Activated CD8-positive, alpha-beta memory T cell treated with anti-CD3 and anti-CD28 coated beads for 1 hour (primary cell): ENCODE results near the gene CLNS1A.
"Not testable (repeated sequence)": the region's sequence is repeated elsewhere in the genome, so short reads cannot be mapped to it uniquely, and the experiment has no call there.

Source experiments
- DNase-seq, 2 donors: peaks; one replicate each; pipeline ENCODE4 v3.0.0-alpha.2; 2020; ENCODE audit warnings: low read depth in 1 of 2; ENCODE audit errors: extremely low read depth in 1 of 2

CLNS1A gene

DNA sequence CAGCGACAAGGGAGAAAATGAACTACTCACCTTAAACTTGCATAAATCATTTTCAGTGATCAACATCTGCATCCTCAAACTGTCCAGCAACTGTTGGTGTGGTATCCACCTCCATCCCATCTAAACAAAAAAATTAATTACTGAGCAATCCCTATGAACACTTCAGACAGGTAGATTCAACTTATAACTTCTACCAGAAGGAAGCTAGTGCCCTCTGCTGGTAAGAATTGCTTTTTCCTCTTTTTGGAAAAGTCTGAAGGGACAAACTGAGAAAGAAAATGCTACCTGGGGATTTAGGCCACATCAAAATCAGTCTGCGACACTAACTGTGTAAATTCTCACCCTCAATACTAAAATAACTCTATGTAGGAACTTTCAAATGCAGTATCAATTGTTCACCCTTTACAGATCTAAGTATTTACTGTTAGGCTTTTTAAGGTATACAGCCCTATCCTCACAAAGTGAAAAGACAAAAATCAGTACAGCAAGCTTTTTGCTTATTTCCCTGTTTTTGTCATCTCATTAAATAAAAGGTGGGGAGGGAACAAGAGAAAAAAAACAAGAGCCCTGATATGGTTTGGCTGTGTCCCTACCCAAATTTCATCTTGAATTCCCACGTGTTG lies 17.9 kb downstream of the CLNS1A start:
- DNase-seq = no peak

DNA sequence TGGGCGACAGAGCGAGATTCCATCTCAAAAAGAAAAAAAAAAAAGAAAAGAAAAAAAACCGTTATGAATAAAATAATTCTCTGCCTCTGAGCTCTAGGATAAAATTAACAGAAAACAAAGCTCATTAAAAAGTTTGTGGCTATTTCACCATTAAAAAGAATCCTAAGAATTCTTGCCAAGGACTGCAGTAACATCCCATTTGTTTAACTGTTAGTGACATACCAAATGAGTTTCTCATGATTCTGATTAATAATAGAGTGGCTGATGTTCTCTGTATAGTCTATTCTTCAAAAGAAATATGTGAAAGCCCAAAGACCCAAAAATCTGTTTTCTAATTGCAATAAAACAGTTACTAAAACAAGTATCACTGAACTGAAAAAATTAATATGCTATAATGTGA lies 19.7 kb downstream of the CLNS1A start:
- DNase-seq = no peak

DNA sequence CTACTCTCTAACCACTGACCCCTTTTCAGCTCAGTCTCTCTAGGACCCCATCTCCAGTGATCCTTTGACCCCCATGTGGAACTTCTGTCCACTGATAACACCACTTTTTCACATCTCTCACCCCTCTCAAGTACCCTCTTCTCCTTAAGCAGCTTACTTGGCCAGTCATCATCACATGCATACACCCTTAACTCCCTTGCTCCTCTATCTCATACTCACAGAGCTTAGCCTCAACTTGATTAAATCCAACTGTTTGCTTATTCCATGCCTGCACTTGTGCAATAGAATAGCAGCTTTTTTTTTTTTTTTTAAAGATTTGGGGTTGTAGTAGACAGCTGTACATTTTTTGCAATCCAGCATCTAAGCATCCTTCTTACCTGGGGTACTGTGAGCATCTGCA lies 25.7 kb downstream of the CLNS1A start:
- DNase-seq = no peak

DNA sequence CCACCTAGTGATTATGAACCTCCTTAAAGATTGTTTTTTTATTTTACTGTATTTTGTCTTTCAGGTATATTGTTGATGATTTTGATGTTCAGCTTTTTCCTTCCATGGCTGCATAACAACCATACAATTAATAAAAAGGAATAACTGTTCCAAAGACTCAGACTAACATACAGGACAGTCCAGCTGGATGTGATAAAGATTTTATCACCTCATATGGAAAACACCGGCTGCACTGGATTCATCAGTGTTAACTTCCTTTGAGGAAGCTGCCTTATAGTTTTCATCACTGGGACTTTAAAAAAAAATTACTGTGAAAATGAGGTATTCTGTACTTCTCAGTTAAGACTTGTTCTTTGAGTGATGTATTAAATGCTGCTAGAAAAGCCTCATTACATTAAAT lies 28.4 kb downstream of the CLNS1A start:
- no peak for DNase-seq

DNA sequence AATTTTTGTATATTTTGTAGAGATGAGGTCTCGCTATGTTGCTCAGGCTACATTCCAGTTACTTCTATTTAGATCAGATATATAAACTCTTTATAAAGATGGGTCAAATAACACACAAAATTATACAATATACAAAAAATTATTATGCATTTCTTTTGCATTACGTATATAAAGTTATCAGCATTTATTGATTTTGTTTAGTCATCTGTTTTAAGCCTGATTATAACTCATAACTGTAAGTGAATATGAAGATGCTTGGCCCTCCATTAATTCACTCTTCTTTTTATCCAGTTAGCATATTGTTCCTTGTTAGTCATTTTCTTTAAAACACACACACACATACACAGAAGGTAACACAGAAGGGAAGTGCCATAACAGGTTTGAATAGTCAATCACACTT lies 33.3 kb downstream of the CLNS1A start:
- DNase-seq = no peak

DNA sequence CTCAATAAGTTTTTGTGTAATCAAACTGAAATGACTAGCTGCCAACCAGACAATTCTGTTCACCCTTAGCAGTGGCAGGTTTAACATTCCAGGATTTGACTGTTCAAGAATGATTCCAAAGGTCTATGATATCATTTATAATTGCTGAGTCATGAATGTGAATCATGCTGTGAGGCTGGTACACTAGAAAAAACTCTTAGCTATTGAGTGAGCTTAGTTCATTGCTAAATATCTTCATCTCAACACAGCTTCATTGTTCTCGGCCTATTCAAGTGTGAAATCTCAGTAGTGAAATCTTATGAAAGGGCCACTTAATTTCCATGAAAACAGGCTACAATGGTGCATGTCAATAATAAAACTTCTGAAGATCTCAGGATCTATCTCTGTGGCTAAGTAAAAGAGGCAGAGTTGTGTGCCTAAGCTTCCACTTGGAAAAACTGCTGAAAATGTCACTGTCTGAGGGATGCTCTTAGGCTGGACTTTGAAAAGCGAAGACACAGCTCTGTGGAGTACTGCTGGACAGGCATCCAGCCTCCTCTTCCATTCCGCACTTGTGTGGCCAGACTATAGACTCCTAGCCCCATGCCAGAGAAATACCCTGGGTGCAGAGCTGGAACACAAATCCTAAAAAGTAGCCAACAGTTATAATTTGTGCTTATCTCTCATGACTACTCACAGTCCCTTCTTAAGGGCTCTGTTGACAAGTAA lies 35.1 kb downstream of the CLNS1A start:
- no peak for DNase-seq

DNA sequence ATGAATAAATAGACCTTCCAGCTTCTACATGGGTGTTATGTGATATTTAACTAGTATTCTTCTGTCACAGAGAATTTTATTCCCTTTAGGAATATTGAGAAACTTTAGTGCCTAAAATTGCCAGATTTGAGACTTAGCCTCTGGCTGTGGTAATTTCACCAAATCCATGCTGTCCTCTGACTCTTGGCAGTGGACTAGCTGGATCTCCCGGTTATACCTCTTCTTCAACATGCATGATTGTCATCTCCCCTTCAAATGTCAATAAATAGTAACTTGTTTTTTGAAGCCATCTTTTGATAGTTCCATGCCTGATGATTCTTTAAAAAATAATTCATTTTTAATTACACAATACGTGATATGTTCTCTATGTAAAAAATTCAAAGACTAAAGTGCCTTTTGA lies 39.4 kb downstream of the CLNS1A start:
- no peak for DNase-seq

DNA sequence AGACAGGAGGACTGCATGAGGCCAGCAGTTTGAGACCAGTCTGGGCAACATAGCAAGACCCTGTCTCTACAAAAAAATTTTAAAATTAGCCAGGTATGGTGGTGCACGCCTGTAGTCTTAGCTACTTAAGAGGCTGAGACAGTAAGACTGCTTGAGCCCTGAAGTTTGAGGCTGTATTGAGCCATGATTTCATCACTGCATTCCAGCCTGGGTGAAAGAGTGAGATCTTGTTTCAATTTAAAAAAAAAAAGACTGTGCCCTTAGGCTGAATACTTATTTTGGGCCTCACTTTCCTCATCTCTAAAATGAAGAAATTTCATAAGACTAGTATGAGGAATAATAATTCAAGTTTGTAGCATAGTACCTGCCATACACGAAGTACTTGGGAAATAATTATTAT lies 41.0 kb downstream of the CLNS1A start:
- DNase-seq = no peak

DNA sequence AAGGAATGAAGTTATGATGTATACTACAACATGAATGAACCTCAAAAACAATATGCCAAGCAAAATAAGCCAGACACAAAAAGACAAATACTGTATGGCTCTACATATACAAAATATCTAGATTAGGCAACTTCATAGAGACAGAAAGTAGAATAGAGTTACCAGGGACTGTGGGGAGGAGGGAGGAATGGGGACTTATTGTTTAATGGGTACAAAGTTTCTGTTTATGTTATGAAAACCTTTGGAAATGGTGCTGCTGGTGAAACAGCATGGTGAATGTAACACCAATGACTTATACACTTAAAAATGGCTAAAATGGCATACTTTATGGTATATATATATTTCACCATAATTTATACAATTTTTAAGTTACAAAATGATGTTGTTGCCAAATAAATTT lies 43.7 kb downstream of the CLNS1A start:
- no peak for DNase-seq

DNA sequence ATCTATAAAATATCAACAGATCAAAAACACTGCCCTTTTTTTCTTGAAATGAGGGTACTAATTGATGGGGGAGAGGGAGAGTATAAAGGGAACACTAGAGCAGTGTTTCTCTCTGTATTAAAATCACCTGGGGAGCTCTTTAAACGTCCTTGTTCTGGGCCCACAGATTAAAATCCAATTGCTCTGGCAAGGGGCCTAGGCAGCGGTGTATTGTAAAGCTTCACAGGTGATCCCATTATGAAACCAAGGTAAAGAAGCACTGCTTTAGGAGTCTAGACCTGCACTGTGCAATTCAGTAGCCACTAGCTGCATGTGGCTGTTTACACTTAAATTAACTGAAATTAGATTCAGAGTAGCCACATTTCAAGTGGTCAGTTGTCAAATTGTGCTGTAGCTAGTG lies 44.9 kb downstream of the CLNS1A start:
- no peak for DNase-seq

DNA sequence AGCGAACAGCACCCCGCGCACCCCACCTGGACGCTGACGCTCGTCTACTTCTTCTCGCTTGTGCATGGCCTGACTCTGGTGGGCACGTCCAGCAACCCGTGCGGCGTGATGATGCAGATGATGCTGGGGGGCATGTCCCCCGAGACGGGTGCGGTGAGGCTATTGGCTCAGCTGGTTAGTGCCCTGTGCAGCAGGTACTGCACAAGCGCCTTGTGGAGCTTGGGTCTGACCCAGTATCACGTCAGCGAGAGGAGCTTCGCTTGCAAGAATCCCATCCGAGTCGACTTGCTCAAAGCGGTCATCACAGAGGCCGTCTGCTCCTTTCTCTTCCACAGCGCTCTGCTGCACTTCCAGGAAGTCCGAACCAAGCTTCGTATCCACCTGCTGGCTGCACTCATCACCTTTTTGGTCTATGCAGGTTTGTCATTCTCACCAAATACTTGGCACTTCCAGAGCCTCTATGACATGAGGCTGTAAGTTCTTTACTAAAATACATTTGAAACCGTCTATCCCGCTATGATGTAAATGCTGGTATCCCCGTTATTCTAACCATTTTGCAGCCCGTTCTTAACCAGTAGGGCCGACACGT lies 47.3 kb downstream of the CLNS1A start:
- DNase-seq = no peak

DNA sequence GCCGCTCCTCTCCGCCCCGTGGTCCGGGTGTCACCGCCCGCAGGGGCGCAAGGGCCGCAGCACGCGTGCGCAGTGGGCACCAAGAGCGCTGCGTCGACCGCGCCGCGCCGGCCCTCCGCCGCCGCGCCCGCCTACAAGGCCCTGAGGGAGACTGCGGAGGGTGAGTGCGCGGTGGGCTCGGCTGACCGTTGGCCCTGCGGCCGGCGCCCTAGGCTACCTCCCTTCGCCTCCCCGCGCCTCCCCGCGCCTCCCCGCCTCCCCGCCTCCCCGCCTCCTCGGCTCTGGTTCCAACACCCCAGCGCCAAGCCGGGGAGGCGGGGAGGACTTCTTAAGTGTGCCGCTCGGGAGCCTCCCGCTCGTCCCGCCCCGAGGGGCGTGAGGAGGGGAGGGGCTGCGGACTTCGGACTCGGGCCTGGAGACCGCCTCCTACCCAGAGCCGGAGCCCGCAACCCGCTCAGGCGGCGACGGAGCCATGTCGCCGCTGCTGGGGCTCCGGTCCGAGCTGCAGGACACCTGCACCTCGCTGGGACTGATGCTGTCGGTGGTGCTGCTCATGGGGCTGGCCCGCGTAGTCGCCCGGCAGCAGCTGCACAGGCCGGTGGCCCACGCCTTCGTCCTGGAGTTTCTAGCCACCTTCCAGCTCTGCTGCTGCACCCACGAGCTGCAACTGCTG lies 47.9 kb downstream of the CLNS1A start, which contains the start of gene AQP11:
AQP11 (plus strand) TSS at position 433 of the 673 bp plus-strand sequence; CDS start at position 473, 40 bp downstream.
- peak in 1 of 2 donors; percentile 33 for DNase-seq

DNA sequence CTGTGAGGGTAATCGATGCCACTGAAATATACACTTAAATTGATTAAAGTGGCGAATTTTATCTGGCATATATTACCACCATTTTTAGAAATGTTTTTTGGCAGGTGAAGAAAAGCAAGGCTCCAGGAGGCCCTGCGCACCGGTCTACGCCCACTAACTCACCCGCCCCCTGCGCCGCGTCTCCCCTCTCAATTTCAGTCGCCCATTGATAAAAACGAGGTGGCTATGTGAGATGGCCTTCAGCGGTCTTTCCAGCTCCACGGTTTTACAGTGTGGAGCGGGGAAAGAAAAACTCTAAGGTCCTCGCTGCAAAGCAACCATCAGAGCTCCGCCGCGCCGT lies 48.4 kb downstream of the CLNS1A start:
- DNase-seq = no peak

DNA sequence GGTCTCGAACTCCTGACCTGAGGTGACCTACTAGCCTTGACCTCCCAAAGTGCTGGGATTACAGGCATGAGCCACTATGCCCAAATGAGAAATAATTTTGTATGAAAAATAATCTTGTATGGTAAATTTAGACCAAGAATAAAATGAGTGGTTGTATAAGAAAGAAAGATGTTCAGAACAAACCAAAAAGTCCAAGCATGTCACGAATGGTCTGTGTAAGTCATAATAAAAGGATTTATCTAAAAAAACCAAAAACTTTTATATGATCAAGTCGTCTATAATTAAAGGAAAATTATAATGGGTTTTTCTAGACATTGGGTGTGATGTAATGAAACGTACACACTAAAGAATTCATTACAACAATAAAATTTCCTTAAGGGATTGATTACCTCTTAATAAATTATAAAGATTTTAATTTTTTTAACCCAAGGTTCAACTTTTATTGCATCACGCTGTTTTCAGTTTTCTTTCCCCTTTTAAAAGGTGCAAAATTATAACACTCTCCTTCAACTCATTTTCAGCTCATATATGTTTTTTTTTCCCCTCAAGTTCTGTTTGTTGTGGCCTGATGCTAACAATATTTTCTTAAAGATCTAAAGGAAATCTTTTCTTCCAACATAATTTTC lies 56.8 kb downstream of the CLNS1A start:
- no peak for DNase-seq

DNA sequence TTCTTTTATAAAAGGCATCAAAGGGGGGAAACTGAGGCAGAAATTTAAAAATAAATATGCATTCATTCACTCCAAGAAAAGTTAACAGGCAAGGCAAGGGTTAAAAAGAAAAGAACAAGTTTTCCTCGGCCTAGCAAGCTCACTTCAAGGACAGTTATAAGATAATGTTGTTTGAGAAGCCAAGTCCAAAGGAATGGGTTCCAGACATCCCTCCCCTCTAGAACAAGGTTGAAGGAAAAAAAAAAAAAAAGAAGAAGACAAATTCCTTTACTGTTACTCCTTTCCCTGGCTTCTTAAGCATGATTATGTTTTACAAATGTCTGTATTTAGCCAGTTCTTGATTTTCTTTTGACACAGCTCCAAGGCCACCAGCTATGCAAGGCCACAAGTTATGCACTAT lies 62.2 kb downstream of the CLNS1A start:
- not testable (repeated sequence) for DNase-seq

DNA sequence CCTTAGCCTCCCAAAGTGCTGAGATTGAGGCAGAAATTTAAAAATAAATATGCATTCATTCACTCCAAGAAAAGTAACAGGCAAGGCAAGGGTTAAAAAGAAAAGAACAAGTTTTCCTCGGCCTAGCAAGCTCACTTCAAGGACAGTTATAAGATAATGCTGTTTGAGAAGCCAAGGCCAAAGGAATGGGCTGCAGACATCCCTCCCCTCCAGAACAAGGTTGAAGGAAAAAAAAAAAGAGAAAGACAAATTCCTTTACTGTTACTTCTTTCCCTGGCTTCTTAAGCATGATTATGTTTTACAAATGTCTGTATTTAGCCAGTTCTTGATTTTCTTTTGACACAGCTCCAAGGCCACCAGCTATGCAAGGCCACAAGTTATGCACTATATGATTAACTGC lies 66.7 kb downstream of the CLNS1A start:
- not testable (repeated sequence) for DNase-seq

DNA sequence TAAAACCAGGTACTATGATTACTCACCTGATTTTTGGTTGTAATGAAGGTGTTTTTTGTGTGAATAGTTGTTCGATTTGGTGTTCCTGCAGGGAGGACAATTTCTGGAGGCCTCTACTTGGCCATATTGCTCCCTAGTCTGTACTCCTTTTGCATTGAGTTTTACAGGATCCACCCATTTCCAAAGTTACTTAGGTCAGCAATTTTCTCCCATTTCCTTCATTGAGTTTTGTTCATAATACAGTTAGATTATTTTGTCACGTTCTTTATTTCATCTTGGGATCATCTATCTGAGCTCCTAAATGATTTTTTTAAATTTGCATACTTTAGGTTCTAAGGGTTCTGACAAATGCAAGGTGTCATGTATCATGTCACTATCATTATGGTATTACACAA lies 67.9 kb downstream of the CLNS1A start:
- DNase-seq = no peak

DNA sequence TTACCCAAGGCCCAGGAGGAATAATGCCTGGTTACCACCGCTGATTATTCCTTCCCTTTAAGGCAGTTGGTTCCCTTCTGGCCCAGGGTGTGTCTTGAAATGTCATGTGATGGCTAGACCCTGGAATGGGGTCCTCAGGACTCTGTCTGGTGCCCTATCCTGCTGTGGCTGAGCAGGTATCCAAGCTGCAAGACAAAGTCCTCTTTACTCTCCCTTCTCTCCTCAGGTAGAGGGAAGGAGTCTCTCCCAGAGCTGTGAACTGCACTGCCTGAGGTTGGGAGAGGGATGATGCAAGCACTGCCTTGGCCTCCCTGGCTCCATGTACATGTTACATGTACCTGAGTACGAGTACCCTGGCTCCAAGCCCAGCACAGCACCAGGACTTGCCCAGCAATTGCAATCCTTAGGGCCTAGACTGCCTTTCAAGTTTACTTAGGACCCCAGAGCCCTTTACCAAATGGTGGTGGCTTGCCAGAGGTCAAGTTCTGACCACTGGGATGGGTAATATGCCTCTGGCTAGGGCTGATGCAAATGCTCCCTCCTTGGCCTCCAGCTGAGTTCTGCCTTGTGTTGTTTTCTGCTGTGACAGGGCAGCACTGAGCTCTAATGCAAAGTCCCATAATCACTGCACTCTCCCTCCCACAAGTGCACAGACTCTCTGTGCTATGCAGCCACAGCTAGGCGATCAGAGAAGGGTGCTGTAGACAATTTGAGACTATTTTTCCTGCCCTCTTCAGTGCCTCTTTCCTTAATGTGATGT lies 68.5 kb downstream of the CLNS1A start:
- DNase-seq = no peak

DNA sequence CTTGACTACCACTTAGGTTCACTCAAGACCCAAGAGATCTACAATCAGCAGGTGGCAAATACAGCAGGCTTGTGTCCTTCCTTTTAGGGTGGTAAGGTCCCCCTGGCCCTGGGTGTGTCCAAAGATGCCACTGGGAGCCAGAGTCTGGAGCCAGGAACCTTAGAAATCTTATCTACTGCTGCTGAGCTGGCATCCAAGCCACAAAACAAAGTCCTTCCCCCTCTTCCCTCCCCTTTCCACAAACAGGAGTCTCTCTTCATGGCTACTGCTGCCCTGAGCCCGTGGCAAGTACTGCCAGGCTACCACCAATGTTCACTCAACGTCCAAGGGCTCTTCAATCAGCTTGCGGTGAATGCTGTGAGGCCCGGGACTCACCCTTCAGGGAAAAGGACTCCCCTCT lies 69.3 kb downstream of the CLNS1A start:
- no peak for DNase-seq
